Activated CD8-positive, alpha-beta memory T cell treated with anti-CD3 and anti-CD28 coated beads, Interleukin-2, amount 10 ng/mL, durations not matched to agents 7 days and 5 days (primary cell): ENCODE data around the gene DCTD. TPM values are rescaled to one million over a fixed set of nuclear protein-coding genes. Genes with fewer than 3 reads are reported as not detected.
A peak's percentile ranks its signal among the peaks of the same experiment; 100 is the strongest.

Experiments used
- ATAC-seq: fragments of 150-1000 bp; cut with Tn5 transposase; one replicate; pipeline ENCODE4 v1.10.0; 2021; ENCODE audit warnings: moderate library complexity
- CTCF ChIA-PET: fragments of 350-600 bp; sonication (Branson Sonifier 250); formaldehyde crosslinking; loops from one replicate; lab custom pipeline; 2021; ENCODE audit warnings: antibody characterized with exemption; lab: Charles Lee
- DNase-seq: peaks from one replicate; pipeline ENCODE4 v3.0.0-alpha.2; 2020
- H3K27ac Mint-ChIP-seq: one replicate; pipeline ENCODE4 v1.8.0; 2021; ENCODE audit warnings: mild to moderate bottlenecking, mixed read lengths
- H3K27me3 Mint-ChIP-seq: one replicate; pipeline ENCODE4 v1.8.0; 2021; ENCODE audit warnings: mixed read lengths
- H3K36me3 Mint-ChIP-seq: one replicate; pipeline ENCODE4 v1.8.0; 2021; ENCODE audit warnings: mild to moderate bottlenecking, mixed read lengths
- H3K4me1 Mint-ChIP-seq: one replicate; pipeline ENCODE4 v1.8.0; 2021; ENCODE audit warnings: mixed read lengths
- H3K4me3 Mint-ChIP-seq: one replicate; pipeline ENCODE4 v1.8.0; 2021; ENCODE audit warnings: mild to moderate bottlenecking, moderate library complexity, mixed read lengths
- H3K9me3 Mint-ChIP-seq: one replicate; pipeline ENCODE4 v1.8.0; 2022; ENCODE audit warnings: low read depth, mixed read lengths
- total RNA-seq, 2 experiments: library from RNA; stranded (reverse); gene quantifications; one replicate each; pipeline ENCODE4 v1.2.3, GENCODE V29; 2021

Gene DCTD
- total RNA-seq, 2 experiments from 2014 or later, result 66.6 to 85.1 TPM

- Mint-ChIP-seq H3K27me3 (no peaks in the 10 kb centered on the region), H3K27ac (no peak overlapping the region), H3K36me3 (peaks cover 49% of the 10 kb centered on the region), H3K4me3 (no peak overlapping the region), H3K9me3 (peaks cover 10% of the 10 kb centered on the region), H3K4me1 (no peaks in the 10 kb centered on the region)
- DNase-seq (no peak), ATAC-seq (no peak)
- CTCF ChIA-PET, result no interaction called here
Observed at GRCh38 chr4:182883351-182883750, 33.8 kb downstream of the DCTD start.

- ATAC-seq (no peak), DNase-seq (no peak)
- peaks cover 10% of the 10 kb centered on the region for H3K9me3 Mint-ChIP-seq
- no peak overlapping the region for H3K4me3 Mint-ChIP-seq
- CTCF ChIA-PET, result no interaction called here
- peaks cover 39% of the 10 kb centered on the region for H3K36me3 Mint-ChIP-seq
- no peak overlapping the region for H3K27ac Mint-ChIP-seq
- H3K4me1 Mint-ChIP-seq, result no peaks in the 10 kb centered on the region
- no peaks in the 10 kb centered on the region for H3K27me3 Mint-ChIP-seq
Observed at GRCh38 chr4:182881914-182882313, 35.3 kb downstream of the DCTD start.

GRCh38 chr4:182880387-182881356, 36.5 kb downstream of the DCTD start:
- peaks cover 10% of the 10 kb centered on the region for H3K9me3 Mint-ChIP-seq
- ATAC-seq (no peak), DNase-seq (no peak)
- H3K4me1 Mint-ChIP-seq, result no peaks in the 10 kb centered on the region
- no peak overlapping the region for H3K27ac Mint-ChIP-seq
- H3K27me3 Mint-ChIP-seq, result no peaks in the 10 kb centered on the region
- CTCF ChIA-PET, result no interaction called here
- no peak overlapping the region for H3K4me3 Mint-ChIP-seq
- peaks cover 27% of the 10 kb centered on the region for H3K36me3 Mint-ChIP-seq

GRCh38 chr4:182879913-182880312, 37.3 kb downstream of the DCTD start:
- no peaks in the 10 kb centered on the region for H3K27me3 Mint-ChIP-seq
- ATAC-seq, result no peak
- H3K36me3 Mint-ChIP-seq, result peaks cover 20% of the 10 kb centered on the region
- H3K4me1 Mint-ChIP-seq, result no peaks in the 10 kb centered on the region
- no peak for DNase-seq
- CTCF ChIA-PET, result no interaction called here
- H3K4me3 Mint-ChIP-seq, result no peak overlapping the region
- no peak overlapping the region for H3K27ac Mint-ChIP-seq
- H3K9me3 Mint-ChIP-seq, result peaks cover 5% of the 10 kb centered on the region

- ATAC-seq, result peak; percentile 16
- peaks cover 3% of the 10 kb centered on the region for H3K9me3 Mint-ChIP-seq
- DNase-seq, result no peak
- CTCF ChIA-PET, result no interaction called here
- no peaks in the 10 kb centered on the region for H3K4me1 Mint-ChIP-seq
- peaks cover 13% of the 10 kb centered on the region for H3K36me3 Mint-ChIP-seq
- H3K4me3 Mint-ChIP-seq, result no peak overlapping the region
- H3K27ac Mint-ChIP-seq, result no peak overlapping the region
- no peaks in the 10 kb centered on the region for H3K27me3 Mint-ChIP-seq
Observed at GRCh38 chr4:182878633-182879495, 38.3 kb downstream of the DCTD start.

- ATAC-seq (no peak), DNase-seq (no peak)
- H3K36me3 Mint-ChIP-seq, result no peaks in the 10 kb centered on the region
- no peaks in the 10 kb centered on the region for H3K9me3 Mint-ChIP-seq
- no peak overlapping the region for H3K4me3 Mint-ChIP-seq
- H3K27ac Mint-ChIP-seq, result no peak overlapping the region
- no peaks in the 10 kb centered on the region for H3K27me3 Mint-ChIP-seq
- CTCF ChIA-PET, result no interaction called here
- H3K4me1 Mint-ChIP-seq, result no peaks in the 10 kb centered on the region
Observed at GRCh38 chr4:182877326-182877883, 39.8 kb downstream of the DCTD start.

- no peaks in the 10 kb centered on the region for H3K36me3 Mint-ChIP-seq
- H3K4me3 Mint-ChIP-seq, result no peak overlapping the region
- ATAC-seq, result no peak
- no peak overlapping the region for H3K27ac Mint-ChIP-seq
- H3K9me3 Mint-ChIP-seq, result no peaks in the 10 kb centered on the region
- no peak for DNase-seq
- CTCF ChIA-PET, result no interaction called here
- no peaks in the 10 kb centered on the region for H3K27me3 Mint-ChIP-seq
- H3K4me1 Mint-ChIP-seq, result no peaks in the 10 kb centered on the region
Observed at GRCh38 chr4:182876427-182876826, 40.8 kb downstream of the DCTD start.

- Mint-ChIP-seq H3K4me1 (no peaks in the 10 kb centered on the region), H3K27ac (no peak overlapping the region), H3K9me3 (no peaks in the 10 kb centered on the region), H3K36me3 (no peaks in the 10 kb centered on the region), H3K27me3 (no peaks in the 10 kb centered on the region), H3K4me3 (no peak overlapping the region)
- CTCF ChIA-PET, result no interaction called here
- DNase-seq (no peak), ATAC-seq (no peak)
Observed at GRCh38 chr4:182875453-182876405, 41.5 kb downstream of the DCTD start.

GRCh38 chr4:182874797-182875345, 42.3 kb downstream of the DCTD start:
- no peaks in the 10 kb centered on the region for H3K27me3 Mint-ChIP-seq

GRCh38 chr4:182874304-182874751, 42.9 kb downstream of the DCTD start:
- Mint-ChIP-seq H3K27me3 (no peaks in the 10 kb centered on the region), H3K36me3 (no peaks in the 10 kb centered on the region)
- no peak for ATAC-seq

More at GRCh38 chr4:182874797-182875345, 42.3 kb downstream of the DCTD start:
- ATAC-seq (no peak), DNase-seq (no peak)
- Mint-ChIP-seq H3K9me3 (no peaks in the 10 kb centered on the region), H3K36me3 (no peaks in the 10 kb centered on the region), H3K4me1 (no peaks in the 10 kb centered on the region), H3K4me3 (no peak overlapping the region), H3K27ac (no peak overlapping the region)
- CTCF ChIA-PET, result no interaction called here

GRCh38 chr4:182873726-182874125, 43.5 kb downstream of the DCTD start:
- Mint-ChIP-seq H3K9me3 (no peaks in the 10 kb centered on the region), H3K27me3 (no peaks in the 10 kb centered on the region), H3K4me1 (no peaks in the 10 kb centered on the region), H3K36me3 (no peaks in the 10 kb centered on the region), H3K27ac (no peak overlapping the region), H3K4me3 (no peak overlapping the region)
- ATAC-seq (no peak), DNase-seq (no peak)
- CTCF ChIA-PET, result no interaction called here

More at GRCh38 chr4:182874304-182874751, 42.9 kb downstream of the DCTD start:
- H3K9me3 Mint-ChIP-seq, result no peaks in the 10 kb centered on the region
- DNase-seq, result no peak
- H3K27ac Mint-ChIP-seq, result no peak overlapping the region
- CTCF ChIA-PET, result no interaction called here
- H3K4me3 Mint-ChIP-seq, result no peak overlapping the region
- no peaks in the 10 kb centered on the region for H3K4me1 Mint-ChIP-seq

GRCh38 chr4:182873289-182873688, 43.9 kb downstream of the DCTD start:
- H3K4me1 Mint-ChIP-seq, result no peaks in the 10 kb centered on the region
- no peak for DNase-seq
- no peak for ATAC-seq
- H3K9me3 Mint-ChIP-seq, result no peaks in the 10 kb centered on the region
- H3K27me3 Mint-ChIP-seq, result no peaks in the 10 kb centered on the region
- H3K27ac Mint-ChIP-seq, result no peak overlapping the region
- H3K36me3 Mint-ChIP-seq, result no peaks in the 10 kb centered on the region
- H3K4me3 Mint-ChIP-seq, result no peak overlapping the region
- CTCF ChIA-PET, result no interaction called here
